Skin epidermis (tissue), 12 donors: Measurements from ENCODE around the gene ZNF217.
"Not testable (repeated sequence)": the region's sequence is repeated elsewhere in the genome, so short reads cannot be mapped to it uniquely, and the experiment has no call there.

Source experiments
- H3K27ac ChIP-seq, 21 experiments: fragments of 200-600 bp; sonication (generic) in 11 of 21; one replicate each; pipeline ENCODE4 v1.5.0; 2020; ENCODE audit warnings: mild to moderate bottlenecking in 3 of 21, inconsistent platforms in 2 of 21, moderate library complexity in 2 of 21
- H3K4me3 ChIP-seq, 7 experiments: fragments of 200-600 bp; sonication (generic) in 2 of 7; one replicate each; pipeline ENCODE4 v1.5.0; 2020; ENCODE audit warnings: inconsistent platforms in 2 of 7, mild to moderate bottlenecking in 2 of 7, moderate library complexity in 1 of 7

Gene ZNF217

DNA sequence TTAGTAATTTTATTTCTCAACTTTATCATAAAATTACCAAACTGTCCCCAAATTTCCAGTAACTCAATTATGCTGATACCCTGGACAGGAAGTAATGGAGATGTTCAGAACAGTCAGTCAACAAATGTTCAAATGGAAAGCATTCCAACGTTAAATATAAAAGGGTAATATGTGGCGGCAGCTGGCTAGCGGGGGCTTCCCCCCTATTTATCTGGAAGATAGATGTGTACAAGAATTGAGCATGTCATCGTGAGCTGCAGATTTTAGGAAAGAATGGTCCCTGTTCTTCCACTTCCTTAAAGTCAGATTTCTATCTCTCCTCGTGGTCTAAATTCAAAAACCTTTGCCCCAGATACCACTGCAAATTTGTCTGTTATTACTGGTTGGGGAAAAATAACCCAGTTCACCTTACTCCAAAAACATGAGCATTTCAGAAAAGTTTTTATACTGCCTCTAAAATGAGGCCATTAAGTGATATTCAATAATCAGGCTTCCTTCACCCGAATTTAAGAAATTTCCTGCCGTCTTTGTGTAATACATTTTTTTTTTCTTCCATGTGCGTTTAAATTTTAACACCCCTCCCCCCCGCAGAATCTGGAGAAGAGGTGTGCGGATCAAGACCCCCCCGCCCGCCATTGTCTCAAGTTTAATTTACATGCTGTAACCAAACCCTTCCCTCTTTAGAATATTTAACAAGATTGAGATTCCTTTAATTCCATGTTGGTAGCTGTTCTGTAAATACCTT, 4.1 kb downstream of the ZNF217 start:
- H3K4me3 ChIP-seq, result peak overlapping the region in 4 of 7 experiments; percentile 4 to 24 (median 9)
- peak overlapping the region in 19 of 21 experiments; percentile 7 to 100 (median 99) for H3K27ac ChIP-seq

GRCh38 chr20:53587157-53587703, 6.4 kb downstream of the ZNF217 start:
- peak overlapping the region in 11 of 21 experiments; percentile 31 to 100 (median 62) for H3K27ac ChIP-seq
- H3K4me3 ChIP-seq, result not testable (repeated sequence)

- Histone ChIP-seq H3K4me3 (no peak overlapping the region), H3K27ac (peak overlapping the region in 15 of 21 experiments; percentile 14 to 100 (median 62))
Observed at GRCh38 chr20:53586640-53587039, 7.0 kb downstream of the ZNF217 start.

- peak overlapping the region in 19 of 21 experiments; percentile 9 to 100 (median 60) for H3K27ac ChIP-seq
- not testable (repeated sequence) for H3K4me3 ChIP-seq
Observed at GRCh38 chr20:53585910-53586309, 7.7 kb downstream of the ZNF217 start.

- H3K27ac ChIP-seq, result peak overlapping the region in 16 of 21 experiments; percentile 9 to 100 (median 59)
- H3K4me3 ChIP-seq, result not testable (repeated sequence)
Observed at GRCh38 chr20:53585004-53585569, 8.6 kb downstream of the ZNF217 start.

- H3K4me3 ChIP-seq, result not testable (repeated sequence)
- peak overlapping the region in 8 of 21 experiments; percentile 26 to 100 (median 64) for H3K27ac ChIP-seq
Observed at GRCh38 chr20:53584550-53584913, 9.1 kb downstream of the ZNF217 start.

- H3K27ac ChIP-seq, result peak overlapping the region in 19 of 21 experiments; percentile 25 to 100 (median 61)
Observed at GRCh38 chr20:53583660-53584549, 9.7 kb downstream of the ZNF217 start.

DNA sequence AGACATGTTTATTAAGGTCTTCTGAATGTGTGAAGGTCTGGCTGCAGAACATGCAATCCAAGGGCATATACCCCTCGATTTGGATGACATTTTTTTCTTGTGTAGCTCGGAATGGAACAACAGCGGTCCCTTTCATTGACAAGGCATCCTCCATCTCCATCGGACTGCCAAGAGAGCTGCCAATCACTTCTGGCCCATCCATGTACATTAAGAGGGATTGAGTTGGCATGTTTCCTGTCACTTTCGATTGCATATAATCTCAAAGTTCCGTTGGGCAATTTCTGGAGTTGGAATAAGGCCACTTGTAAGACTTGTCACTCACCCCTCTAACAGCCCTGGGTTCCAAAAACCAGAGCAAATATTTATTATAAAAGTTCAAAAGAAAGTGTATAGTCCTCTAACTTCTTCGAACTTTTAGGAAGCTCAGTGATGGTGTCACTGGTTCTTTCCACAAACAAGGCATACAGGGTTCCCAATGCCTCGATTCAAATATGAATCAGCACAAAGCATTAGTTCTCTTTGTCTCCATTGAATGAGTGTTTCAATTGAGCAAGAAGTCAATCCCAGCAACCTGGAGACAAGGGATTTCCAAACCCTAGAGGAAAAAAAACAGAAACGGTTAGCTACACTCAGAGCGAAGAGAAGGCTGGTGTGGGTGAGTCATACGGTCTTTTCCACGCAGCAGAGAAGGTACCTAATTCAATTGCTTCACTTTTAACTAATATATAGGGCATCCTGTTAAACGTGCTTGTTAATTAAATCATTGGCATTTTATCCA, 10.9 kb downstream of the ZNF217 start:
- H3K4me3 ChIP-seq, result peak overlapping the region in 2 of 7 experiments; percentile 11 to 18
- H3K27ac ChIP-seq, result peak overlapping the region in 20 of 21 experiments; percentile 15 to 100 (median 67)

More at GRCh38 chr20:53583660-53584549, 9.7 kb downstream of the ZNF217 start:
- not testable (repeated sequence) for H3K4me3 ChIP-seq

DNA sequence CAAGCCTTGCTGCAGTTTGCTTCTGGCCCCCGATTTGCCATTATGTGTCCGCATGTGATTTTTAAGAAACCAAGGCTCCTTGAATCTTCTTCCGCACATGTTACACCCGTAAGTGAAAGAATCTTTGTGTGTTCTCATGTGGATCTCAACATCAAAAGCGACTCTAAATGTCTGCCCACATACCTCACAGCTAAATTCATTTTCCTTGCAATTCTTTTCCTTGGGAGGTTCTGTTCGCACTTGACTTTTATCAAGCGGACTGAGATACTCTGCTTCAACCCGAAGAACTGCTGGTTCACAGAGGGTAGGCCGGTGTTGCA, 11.4 kb downstream of the ZNF217 start:
- Histone ChIP-seq H3K27ac (peak overlapping the region in 20 of 21 experiments; percentile 41 to 100 (median 69)), H3K4me3 (peak overlapping the region in 4 of 7 experiments; percentile 3 to 18 (median 12))

- Histone ChIP-seq H3K27ac (peak overlapping the region in 20 of 21 experiments; percentile 18 to 100 (median 70)), H3K4me3 (peak overlapping the region in 6 of 7 experiments; percentile 1 to 18 (median 8))
Observed at GRCh38 chr20:53581444-53582250, 12.0 kb downstream of the ZNF217 start.

DNA sequence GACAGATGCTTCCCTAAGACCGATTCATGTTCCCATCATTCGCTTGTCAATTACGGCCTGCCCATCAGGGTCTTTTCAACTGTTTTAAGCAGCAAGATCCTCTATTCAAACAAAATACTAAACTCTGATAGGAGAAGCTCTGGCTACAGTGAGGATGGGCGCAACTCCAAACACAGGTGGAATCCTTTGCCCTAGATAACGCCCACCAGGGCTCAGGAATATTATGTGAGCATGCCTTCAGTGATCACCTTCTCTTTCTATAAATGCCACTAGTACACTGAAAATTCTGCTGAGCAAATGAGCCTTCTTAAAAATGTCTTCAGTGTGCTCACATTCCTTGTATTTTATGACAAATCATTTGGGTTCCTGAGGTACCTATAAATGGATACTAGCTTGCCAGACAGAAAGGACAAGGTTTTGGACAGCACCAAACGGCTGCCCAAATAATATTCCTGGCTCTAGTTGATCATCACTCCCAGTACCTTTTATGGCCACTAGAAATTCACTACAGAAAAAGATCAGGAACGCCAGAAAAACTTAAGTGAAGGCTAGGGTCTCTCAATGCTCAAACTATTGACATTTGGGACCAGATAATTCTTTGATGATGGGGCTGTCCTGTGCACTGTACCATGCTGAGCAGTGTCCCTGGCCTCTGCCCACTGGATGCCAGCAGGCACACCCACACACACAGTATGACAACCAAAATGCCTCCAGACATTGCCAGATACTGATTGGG, 13.1 kb downstream of the ZNF217 start:
- H3K27ac ChIP-seq, result peak overlapping the region in 20 of 21 experiments; percentile 40 to 100 (median 69)
- H3K4me3 ChIP-seq, result peak overlapping the region in 4 of 7 experiments; percentile 1 to 17 (median 8)

- Histone ChIP-seq H3K27ac (peak overlapping the region in 20 of 21 experiments; percentile 40 to 100 (median 72)), H3K4me3 (peak overlapping the region in 5 of 7 experiments; percentile 3 to 17 (median 7))
Observed at GRCh38 chr20:53579581-53580375, 13.9 kb downstream of the ZNF217 start.

GRCh38 chr20:53579266-53579580, 14.4 kb downstream of the ZNF217 start:
- H3K27ac ChIP-seq, result peak overlapping the region in 20 of 21 experiments; percentile 40 to 100 (median 72)
- peak overlapping the region in 2 of 7 experiments; percentile 8 to 17 for H3K4me3 ChIP-seq

DNA sequence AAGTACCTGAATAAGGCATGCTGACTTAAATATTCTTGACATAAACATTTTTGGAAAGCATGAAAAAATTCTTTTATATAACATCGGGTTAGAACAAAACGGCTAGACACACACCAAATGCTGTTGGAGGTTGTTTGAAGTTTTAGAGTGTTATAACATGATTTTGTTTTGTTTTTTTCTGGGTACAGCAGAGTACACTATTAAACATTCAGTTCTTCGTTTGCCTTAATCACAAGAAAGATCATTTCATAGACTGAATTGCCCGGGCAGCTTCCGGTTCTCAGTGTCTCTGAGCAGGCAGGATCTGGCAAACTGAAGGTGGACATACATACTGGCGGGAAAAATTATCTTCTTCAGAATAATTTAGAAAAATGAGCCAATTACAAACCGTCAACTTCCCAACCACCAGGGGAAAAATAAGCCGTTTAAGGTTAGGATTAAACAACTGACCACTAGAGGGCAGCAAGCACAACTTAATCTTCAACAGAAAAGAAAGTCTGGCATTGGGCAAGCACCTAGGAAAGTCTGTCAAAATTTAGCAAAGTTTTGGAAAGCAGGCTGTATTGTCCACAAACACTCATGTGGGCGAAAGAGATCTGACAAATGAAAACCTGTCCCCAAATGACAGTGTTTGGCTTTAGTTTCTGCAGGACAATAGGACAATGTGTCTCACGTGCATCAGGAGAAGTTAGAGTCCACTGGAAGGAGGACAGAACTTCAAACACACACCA, 15.0 kb downstream of the ZNF217 start:
- Histone ChIP-seq H3K27ac (peak overlapping the region in 20 of 21 experiments; percentile 40 to 100 (median 69)), H3K4me3 (peak overlapping the region in 2 of 7 experiments; percentile 8 to 17)

GRCh38 chr20:53576586-53577318, 16.9 kb downstream of the ZNF217 start:
- Histone ChIP-seq H3K4me3 (no peak overlapping the region), H3K27ac (peak overlapping the region in 3 of 21 experiments; percentile 3 to 9 (median 6))
